ENCODE data around the gene MRPL50.

DNA sequence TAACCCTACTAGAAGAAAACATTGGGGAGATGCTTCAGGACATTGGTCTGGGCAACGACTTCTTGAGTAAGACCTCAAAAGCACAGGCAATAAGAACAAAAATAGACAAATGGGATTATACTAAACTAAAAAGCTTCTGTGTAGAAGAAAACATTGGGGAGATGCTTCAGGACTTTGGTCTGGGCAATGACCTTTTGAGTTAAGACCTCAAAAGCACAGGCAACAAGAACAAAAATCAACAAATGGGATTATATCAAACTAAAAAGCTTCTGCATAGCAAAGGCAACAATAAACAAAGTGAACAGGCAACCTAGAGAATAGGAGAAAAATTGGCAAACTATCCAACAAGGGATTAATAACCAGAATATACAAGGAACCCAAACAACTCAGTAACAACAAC lies 3.7 kb downstream of the MRPL50 start:
- TF ChIP-seq, protein P1, sequence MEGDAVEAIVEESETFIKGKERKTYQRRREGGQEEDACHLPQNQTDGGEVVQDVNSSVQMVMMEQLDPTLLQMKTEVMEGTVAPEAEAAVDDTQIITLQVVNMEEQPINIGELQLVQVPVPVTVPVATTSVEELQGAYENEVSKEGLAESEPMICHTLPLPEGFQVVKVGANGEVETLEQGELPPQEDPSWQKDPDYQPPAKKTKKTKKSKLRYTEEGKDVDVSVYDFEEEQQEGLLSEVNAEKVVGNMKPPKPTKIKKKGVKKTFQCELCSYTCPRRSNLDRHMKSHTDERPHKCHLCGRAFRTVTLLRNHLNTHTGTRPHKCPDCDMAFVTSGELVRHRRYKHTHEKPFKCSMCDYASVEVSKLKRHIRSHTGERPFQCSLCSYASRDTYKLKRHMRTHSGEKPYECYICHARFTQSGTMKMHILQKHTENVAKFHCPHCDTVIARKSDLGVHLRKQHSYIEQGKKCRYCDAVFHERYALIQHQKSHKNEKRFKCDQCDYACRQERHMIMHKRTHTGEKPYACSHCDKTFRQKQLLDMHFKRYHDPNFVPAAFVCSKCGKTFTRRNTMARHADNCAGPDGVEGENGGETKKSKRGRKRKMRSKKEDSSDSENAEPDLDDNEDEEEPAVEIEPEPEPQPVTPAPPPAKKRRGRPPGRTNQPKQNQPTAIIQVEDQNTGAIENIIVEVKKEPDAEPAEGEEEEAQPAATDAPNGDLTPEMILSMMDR (IDR thresholded peaks at IDR 0.05; ENCODE audit: insufficient read depth, low read length, poor library complexity, severe bottlenecking) = no peak
- TF ChIP-seq EZH2phosphoT487 (conservative IDR thresholded peaks at IDR 0.05; ENCODE audit: low read length) = no peak

Measured in SU-DHL-6 (cell line).